Skeletal muscle satellite cell (primary cell): Measurements from ENCODE around the gene IKZF1.

Experiments
- H3K27me3 ChIP-seq: 2 replicates; pipeline ENCODE4 v1.7.0; 2013; ENCODE audit warnings: low read length; ENCODE audit not compliant: control insufficient read depth, insufficient read depth
- H3K36me3 ChIP-seq: 2 replicates; pipeline ENCODE4 v1.7.0; 2013; ENCODE audit warnings: mild to moderate bottlenecking, control low read depth, low read length; ENCODE audit not compliant: insufficient read depth
- H3K4me1 ChIP-seq: 2 replicates; pipeline ENCODE4 v1.7.0; 2013; ENCODE audit warnings: low read length; ENCODE audit not compliant: control insufficient read depth, insufficient read depth
- H3K4me2 ChIP-seq: 2 replicates; pipeline ENCODE4 v1.7.0; 2013; ENCODE audit warnings: mild to moderate bottlenecking, low read length
- H3K4me3 ChIP-seq: 2 replicates; pipeline ENCODE4 v1.7.0; 2013; ENCODE audit warnings: low read length
- H3K9ac ChIP-seq: 2 replicates; pipeline ENCODE4 v1.7.0; 2013; ENCODE audit warnings: mild to moderate bottlenecking, low read depth, low read length, moderate library complexity
- H3K9me3 ChIP-seq: replicated peaks from 2 replicates; pipeline ENCODE4 v1.7.0; 2013; ENCODE audit warnings: mild to moderate bottlenecking, control low read depth, low read length

Gene IKZF1

GRCh38 chr7:50303335-50304128, 984 bp upstream of the IKZF1 start:
- Histone ChIP-seq H3K4me1 (no peaks in the 10 kb centered on the region), H3K9me3 (no peaks in the 10 kb centered on the region), H3K36me3 (no peaks in the 10 kb centered on the region), H3K9ac (no peak overlapping the region), H3K4me3 (no peak overlapping the region), H3K4me2 (peak overlapping the region; percentile 69), H3K27me3 (peaks cover 74% of the 10 kb centered on the region)

- peak overlapping the region; percentile 55 for H3K4me3 ChIP-seq
- peaks cover 73% of the 10 kb centered on the region for H3K27me3 ChIP-seq
- H3K9me3 ChIP-seq: no peaks in the 10 kb centered on the region
- peak overlapping the region; percentile 69 for H3K4me2 ChIP-seq
- H3K4me1 ChIP-seq: no peaks in the 10 kb centered on the region
- H3K36me3 ChIP-seq: no peaks in the 10 kb centered on the region
- H3K9ac ChIP-seq: no peak overlapping the region
Observed at GRCh38 chr7:50304911-50305582, 531 bp downstream of the IKZF1 start.

- no peaks in the 10 kb centered on the region for H3K36me3 ChIP-seq
- no peaks in the 10 kb centered on the region for H3K4me1 ChIP-seq
- H3K4me2 ChIP-seq: no peak overlapping the region
- H3K9me3 ChIP-seq: no peaks in the 10 kb centered on the region
- H3K4me3 ChIP-seq: no peak overlapping the region
- peaks cover 72% of the 10 kb centered on the region for H3K27me3 ChIP-seq
- H3K9ac ChIP-seq: no peak overlapping the region
Observed at GRCh38 chr7:50305583-50306493, 1.3 kb downstream of the IKZF1 start.

GRCh38 chr7:50306494-50307367, 2.2 kb downstream of the IKZF1 start:
- peaks cover 73% of the 10 kb centered on the region for H3K27me3 ChIP-seq
- H3K9me3 ChIP-seq: no peaks in the 10 kb centered on the region
- no peak overlapping the region for H3K4me2 ChIP-seq
- no peak overlapping the region for H3K4me3 ChIP-seq
- no peaks in the 10 kb centered on the region for H3K4me1 ChIP-seq
- H3K9ac ChIP-seq: no peak overlapping the region
- no peaks in the 10 kb centered on the region for H3K36me3 ChIP-seq

GRCh38 chr7:50307368-50308032, 3.0 kb downstream of the IKZF1 start:
- H3K4me2 ChIP-seq: no peak overlapping the region
- H3K9me3 ChIP-seq: no peaks in the 10 kb centered on the region
- no peak overlapping the region for H3K4me3 ChIP-seq
- H3K4me1 ChIP-seq: no peaks in the 10 kb centered on the region
- no peak overlapping the region for H3K9ac ChIP-seq
- peaks cover 73% of the 10 kb centered on the region for H3K27me3 ChIP-seq
- H3K36me3 ChIP-seq: no peaks in the 10 kb centered on the region

- no peak overlapping the region for H3K9ac ChIP-seq
- no peaks in the 10 kb centered on the region for H3K9me3 ChIP-seq
- no peaks in the 10 kb centered on the region for H3K36me3 ChIP-seq
- H3K4me3 ChIP-seq: no peak overlapping the region
- H3K27me3 ChIP-seq: peaks cover 73% of the 10 kb centered on the region
- H3K4me1 ChIP-seq: no peaks in the 10 kb centered on the region
- H3K4me2 ChIP-seq: no peak overlapping the region
Observed at GRCh38 chr7:50308203-50308531, 3.7 kb downstream of the IKZF1 start.

- H3K27me3 ChIP-seq: peaks cover 74% of the 10 kb centered on the region
- no peaks in the 10 kb centered on the region for H3K36me3 ChIP-seq
- H3K4me3 ChIP-seq: no peak overlapping the region
- H3K4me2 ChIP-seq: no peak overlapping the region
- H3K9ac ChIP-seq: no peak overlapping the region
- no peaks in the 10 kb centered on the region for H3K9me3 ChIP-seq
- no peaks in the 10 kb centered on the region for H3K4me1 ChIP-seq
Observed at GRCh38 chr7:50308532-50309385, 4.2 kb downstream of the IKZF1 start.

GRCh38 chr7:50309721-50310120, 5.2 kb downstream of the IKZF1 start:
- Histone ChIP-seq H3K27me3 (peaks cover 74% of the 10 kb centered on the region), H3K4me3 (no peak overlapping the region), H3K9me3 (no peaks in the 10 kb centered on the region), H3K4me2 (no peak overlapping the region), H3K4me1 (no peaks in the 10 kb centered on the region), H3K36me3 (no peaks in the 10 kb centered on the region), H3K9ac (no peak overlapping the region)

- Histone ChIP-seq H3K4me3 (no peak overlapping the region), H3K9ac (no peak overlapping the region), H3K4me2 (no peak overlapping the region), H3K36me3 (no peaks in the 10 kb centered on the region), H3K27me3 (peaks cover 74% of the 10 kb centered on the region), H3K4me1 (no peaks in the 10 kb centered on the region), H3K9me3 (no peaks in the 10 kb centered on the region)
Observed at GRCh38 chr7:50310361-50310760, 5.8 kb downstream of the IKZF1 start.

- Histone ChIP-seq H3K27me3 (peaks cover 74% of the 10 kb centered on the region), H3K4me2 (no peak overlapping the region), H3K4me3 (no peak overlapping the region), H3K4me1 (no peaks in the 10 kb centered on the region), H3K9ac (no peak overlapping the region), H3K36me3 (no peaks in the 10 kb centered on the region), H3K9me3 (no peaks in the 10 kb centered on the region)
Observed at GRCh38 chr7:50310956-50311355, 6.4 kb downstream of the IKZF1 start.
